ENCODE results near the gene JPH2.

- TF ChIP-seq YY1 (IDR thresholded peaks at IDR 0.05; ENCODE audit: insufficient read depth, insufficient read length) (no peak), ZNF274 (IDR thresholded peaks at IDR 0.05; ENCODE audit: low read depth, low read length) (no peak)
These were observed 30.5 kb upstream of the JPH2 start for GRCh38 chr20:44217342-44218092.

Measured in NT2/D1 (cell line).